Breast epithelium (tissue), 3 donors: ENCODE measurements around the gene GLCE.

ENCODE experiments used
- POLR2A ChIP-seq: fragments of 450-650 bp; IDR thresholded peaks from one replicate; pipeline ENCODE4 v1.6.1; 2016; ENCODE audit warnings: antibody characterized with exemption, mild to moderate bottlenecking, moderate library complexity
- POLR2AphosphoS5 ChIP-seq, 3 donors: sonication (generic); formaldehyde crosslinking; IDR thresholded peaks; one replicate each; pipeline ENCODE4 v1.6.1; 2017; ENCODE audit warnings: antibody characterized with exemption in 3 of 3
- TF ChIP-seq, protein P1 (sequence below), 3 donors: fragments of 450-650 bp; IDR thresholded peaks; one replicate each; pipeline ENCODE4 v1.5.1; 2016 to 2017; ENCODE audit warnings: antibody characterized with exemption in 3 of 3, mild to moderate bottlenecking in 3 of 3, moderate library complexity in 3 of 3

DNA sequence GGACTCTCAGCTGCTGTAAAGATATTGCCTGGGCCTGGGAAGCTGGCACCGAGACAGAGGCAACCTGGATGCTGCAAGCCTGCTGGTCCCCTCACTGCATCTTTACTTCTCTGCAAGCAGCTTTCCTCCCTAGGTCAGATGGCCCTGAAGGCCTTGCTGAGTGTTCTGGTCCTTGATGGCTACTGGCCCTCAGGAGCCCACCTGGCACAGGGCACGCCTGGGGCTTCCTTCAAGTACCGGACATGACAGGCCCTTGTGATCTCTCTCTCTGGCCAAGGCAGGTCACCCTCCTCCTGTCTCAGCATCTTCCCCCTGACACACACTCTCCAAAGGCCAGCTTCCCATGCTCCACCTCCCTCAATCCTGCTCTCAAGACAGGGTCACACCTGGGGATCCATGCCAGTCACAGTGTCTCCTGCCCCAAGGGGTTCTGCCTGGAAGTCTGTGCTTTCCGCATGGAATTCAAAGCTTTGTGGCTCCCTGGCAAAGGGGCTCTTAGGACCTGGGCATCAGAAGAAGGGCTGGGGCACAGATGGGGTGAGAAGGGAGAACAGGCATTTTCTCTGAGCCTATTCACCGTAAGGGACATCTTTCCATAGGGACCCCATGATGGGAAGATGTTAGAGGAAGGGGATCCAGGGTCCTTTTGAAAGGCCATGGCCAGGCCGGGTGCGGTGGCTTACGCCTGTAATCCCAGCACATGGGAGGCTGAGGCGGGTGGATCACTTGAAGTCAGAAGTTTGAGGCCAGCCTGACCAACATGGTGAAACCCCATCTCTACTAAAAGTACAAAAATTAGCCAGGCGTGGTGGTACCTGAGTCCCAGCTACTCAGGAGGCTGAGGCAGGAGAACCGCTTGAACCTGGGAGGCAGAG, 133.5 kb downstream of the GLCE start:
- TF ChIP-seq, protein P1, sequence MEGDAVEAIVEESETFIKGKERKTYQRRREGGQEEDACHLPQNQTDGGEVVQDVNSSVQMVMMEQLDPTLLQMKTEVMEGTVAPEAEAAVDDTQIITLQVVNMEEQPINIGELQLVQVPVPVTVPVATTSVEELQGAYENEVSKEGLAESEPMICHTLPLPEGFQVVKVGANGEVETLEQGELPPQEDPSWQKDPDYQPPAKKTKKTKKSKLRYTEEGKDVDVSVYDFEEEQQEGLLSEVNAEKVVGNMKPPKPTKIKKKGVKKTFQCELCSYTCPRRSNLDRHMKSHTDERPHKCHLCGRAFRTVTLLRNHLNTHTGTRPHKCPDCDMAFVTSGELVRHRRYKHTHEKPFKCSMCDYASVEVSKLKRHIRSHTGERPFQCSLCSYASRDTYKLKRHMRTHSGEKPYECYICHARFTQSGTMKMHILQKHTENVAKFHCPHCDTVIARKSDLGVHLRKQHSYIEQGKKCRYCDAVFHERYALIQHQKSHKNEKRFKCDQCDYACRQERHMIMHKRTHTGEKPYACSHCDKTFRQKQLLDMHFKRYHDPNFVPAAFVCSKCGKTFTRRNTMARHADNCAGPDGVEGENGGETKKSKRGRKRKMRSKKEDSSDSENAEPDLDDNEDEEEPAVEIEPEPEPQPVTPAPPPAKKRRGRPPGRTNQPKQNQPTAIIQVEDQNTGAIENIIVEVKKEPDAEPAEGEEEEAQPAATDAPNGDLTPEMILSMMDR (IDR thresholded peaks at IDR 0.05), result no peak
- TF ChIP-seq POLR2A (no peak), POLR2AphosphoS5 (IDR thresholded peaks at IDR 0.05) (no peak)
